ENCODE data around the gene VPREB1.
"Not testable (repeated sequence)": the region's sequence is repeated elsewhere in the genome, so short reads cannot be mapped to it uniquely, and the experiment has no call there.

Gene VPREB1

GRCh38 chr22:22242488-22242887, 2.1 kb upstream of the VPREB1 start:
- no peak overlapping the region for H3K27ac ChIP-seq
- no peak for TF ChIP-seq CTCF (conservative IDR thresholded peaks at IDR 0.05)

GRCh38 chr22:22243033-22243680, 1.4 kb upstream of the VPREB1 start:
- no peak overlapping the region for H3K27ac ChIP-seq
- no peak for TF ChIP-seq CTCF (conservative IDR thresholded peaks at IDR 0.05)

GRCh38 chr22:22245256-22245909, 797 bp downstream of the VPREB1 start:
- H3K27ac ChIP-seq, result no peak overlapping the region
- TF ChIP-seq CTCF (conservative IDR thresholded peaks at IDR 0.05), result no peak

- TF ChIP-seq CTCF (conservative IDR thresholded peaks at IDR 0.05), result no peak
- H3K27ac ChIP-seq, result no peak overlapping the region
Measured at GRCh38 chr22:22245935-22246525, 1.4 kb downstream of the VPREB1 start.

GRCh38 chr22:22246706-22247105, 2.1 kb downstream of the VPREB1 start:
- H3K27ac ChIP-seq, result no peak overlapping the region
- TF ChIP-seq CTCF (conservative IDR thresholded peaks at IDR 0.05), result no peak

GRCh38 chr22:22248878-22249277, 4.3 kb downstream of the VPREB1 start:
- no peak overlapping the region for H3K27ac ChIP-seq
- no peak for TF ChIP-seq CTCF (conservative IDR thresholded peaks at IDR 0.05)

- not testable (repeated sequence) for H3K27ac ChIP-seq
Measured at GRCh38 chr22:22250651-22251050, 6.1 kb downstream of the VPREB1 start.

- H3K27ac ChIP-seq, result not testable (repeated sequence)
Measured at GRCh38 chr22:22256133-22256532, 11.5 kb downstream of the VPREB1 start.

GRCh38 chr22:22258597-22259415, 14.2 kb downstream of the VPREB1 start:
- H3K27ac ChIP-seq, result not testable (repeated sequence)

- not testable (repeated sequence) for H3K27ac ChIP-seq
Measured at GRCh38 chr22:22260169-22260568, 15.6 kb downstream of the VPREB1 start.

- H3K27ac ChIP-seq, result not testable (repeated sequence)
Measured at GRCh38 chr22:22260586-22260985, 16.0 kb downstream of the VPREB1 start.

GRCh38 chr22:22262332-22263074, 17.9 kb downstream of the VPREB1 start:
- not testable (repeated sequence) for H3K27ac ChIP-seq
